HTERT RPE-1 (cell line): ENCODE measurements around the gene ARL14EPL.

Experiments
- in situ Hi-C: fragments of 300-500 bp; cut with MboI; formaldehyde crosslinking; loops from 4 replicates; pipeline ENCODE4 v1.14.3; 2020; ENCODE audit warnings: low sequenced_read_pairs

Gene ARL14EPL

GRCh38 chr5:116032094-116032517 lies at the start of gene ARL14EPL:
TSS of gene ARL14EPL (plus strand) at chr5:116032472. CDS start at chr5:116051466, 18,994 bp downstream.
- in situ Hi-C loops = no loop called here

DNA sequence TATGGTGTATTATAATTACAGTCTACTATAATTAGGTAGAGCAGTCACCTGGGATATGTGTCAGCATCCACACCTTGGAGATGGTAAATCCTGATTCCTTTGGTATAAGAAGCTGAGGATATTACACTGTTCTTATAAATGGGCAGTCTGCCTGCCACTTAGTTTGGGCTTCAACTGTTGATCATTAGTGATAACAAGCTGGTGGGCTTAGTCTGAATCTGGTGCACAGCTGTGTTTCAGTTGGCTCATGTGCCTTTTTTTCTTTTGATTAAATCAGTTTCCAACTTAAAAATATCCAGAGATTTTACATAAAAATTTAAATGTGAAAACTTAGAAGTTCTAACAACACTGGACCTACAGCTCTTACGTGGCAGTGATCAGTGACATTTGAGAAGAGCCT lies 48.8 kb upstream of the ARL14EPL start:
- in situ Hi-C loops = no loop called here

GRCh38 chr5:115985802-115986757 lies 46.2 kb upstream of the ARL14EPL start:
- in situ Hi-C loops = no loop called here

DNA sequence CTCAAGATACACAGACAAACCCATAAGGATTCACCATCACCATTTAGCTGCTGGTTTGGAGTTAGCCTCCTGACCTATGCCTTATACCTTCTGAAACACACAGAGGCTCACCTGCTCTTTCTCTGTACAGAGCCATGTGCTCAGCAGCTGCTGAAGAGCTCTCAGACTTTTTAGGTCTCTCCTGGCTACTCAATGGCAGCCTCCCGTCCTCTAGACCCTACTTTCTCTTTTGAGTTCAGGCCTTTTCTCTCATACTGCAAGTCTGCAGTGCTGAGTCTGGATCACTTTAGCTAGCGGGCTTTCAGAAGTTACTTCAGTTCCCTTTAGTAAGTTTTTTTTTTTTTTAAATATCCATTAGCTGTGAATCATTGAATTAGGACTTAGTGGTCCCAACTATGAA lies 44.3 kb upstream of the ARL14EPL start:
- in situ Hi-C loops = no loop called here

DNA sequence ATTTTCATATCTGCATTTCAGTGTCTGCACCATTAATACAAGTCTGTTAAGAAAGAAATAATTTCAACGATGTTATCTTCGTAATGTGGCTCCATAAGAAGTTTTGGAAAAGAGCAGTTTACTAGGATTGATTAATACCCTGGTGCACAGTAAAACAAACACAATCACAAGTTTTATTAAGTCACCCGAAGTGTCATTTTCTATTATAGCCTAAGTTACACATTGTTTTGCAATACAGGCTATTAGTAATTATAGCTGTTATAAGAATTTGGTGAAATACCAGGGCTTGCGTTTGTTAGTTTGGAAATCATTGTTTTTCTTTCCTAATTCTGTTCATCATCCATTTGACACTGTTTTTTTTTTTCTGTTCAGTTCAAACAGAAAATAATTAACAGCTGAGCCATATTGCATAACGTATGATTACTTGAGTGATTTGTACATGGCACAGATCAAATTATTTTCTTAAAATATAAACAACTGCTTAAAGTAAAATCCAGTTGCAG lies 39.4 kb upstream of the ARL14EPL start:
- in situ Hi-C loops = no loop called here

DNA sequence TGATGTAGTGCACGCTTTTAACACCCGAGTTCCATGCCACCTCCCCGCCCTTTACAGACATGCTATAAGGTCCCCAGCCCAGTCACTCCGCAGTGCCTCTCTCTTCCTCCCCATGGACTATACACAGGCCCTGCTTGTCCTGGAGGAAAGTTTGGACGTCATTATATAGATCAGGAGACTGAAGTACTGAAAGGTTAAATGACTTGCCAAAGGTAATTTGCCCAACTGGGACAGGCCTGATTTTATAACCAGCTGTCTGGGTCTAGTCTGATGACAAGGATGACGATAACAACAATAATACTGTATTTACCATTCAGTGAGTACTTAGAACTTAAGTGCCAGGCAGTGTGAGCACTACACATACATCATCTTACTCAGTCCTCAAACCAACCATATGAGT lies 36.9 kb upstream of the ARL14EPL start:
- in situ Hi-C loops = no loop called here

GRCh38 chr5:116002116-116002906 lies 30.0 kb upstream of the ARL14EPL start:
- in situ Hi-C loops = no loop called here

GRCh38 chr5:116004248-116004647 lies 28.0 kb upstream of the ARL14EPL start:
- in situ Hi-C loops = no loop called here

DNA sequence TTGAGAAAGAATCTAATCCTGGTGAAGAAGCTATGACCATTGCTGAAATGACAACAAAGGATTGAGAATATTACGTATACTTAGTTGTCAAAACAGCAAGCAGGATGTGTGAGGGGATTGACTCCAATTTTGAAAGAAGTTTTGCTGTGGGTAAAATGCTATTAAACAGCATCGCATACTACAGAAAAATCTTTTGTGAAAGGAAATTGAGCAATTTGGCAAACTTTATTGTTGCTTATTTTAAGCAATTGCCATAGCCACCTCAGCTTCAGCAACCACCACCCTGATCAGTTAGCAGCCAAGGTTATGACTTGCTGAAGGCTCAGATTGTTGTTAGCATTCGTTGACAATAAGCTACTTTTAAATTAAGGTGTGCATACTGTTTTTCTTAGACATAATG lies 22.5 kb upstream of the ARL14EPL start:
- in situ Hi-C loops = no loop called here

DNA sequence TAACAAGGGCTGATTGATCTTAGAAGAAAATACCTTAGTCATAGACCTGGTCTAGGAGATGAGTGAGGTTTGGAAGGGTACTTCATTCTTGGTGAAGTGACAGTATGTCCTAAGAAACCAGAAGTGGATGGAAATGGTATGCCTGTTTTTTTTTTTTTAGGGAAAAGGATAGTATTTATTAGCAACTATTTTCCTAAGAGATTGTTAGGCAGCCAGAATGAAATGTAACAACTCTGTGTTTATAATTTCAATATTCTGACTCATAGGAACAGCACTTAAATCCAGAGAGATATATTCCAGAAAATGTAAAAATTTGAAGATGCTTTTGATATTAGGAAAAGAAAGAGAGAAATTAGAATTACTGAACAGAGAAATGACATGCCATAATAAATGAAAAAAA lies 21.2 kb upstream of the ARL14EPL start:
- in situ Hi-C loops = no loop called here

DNA sequence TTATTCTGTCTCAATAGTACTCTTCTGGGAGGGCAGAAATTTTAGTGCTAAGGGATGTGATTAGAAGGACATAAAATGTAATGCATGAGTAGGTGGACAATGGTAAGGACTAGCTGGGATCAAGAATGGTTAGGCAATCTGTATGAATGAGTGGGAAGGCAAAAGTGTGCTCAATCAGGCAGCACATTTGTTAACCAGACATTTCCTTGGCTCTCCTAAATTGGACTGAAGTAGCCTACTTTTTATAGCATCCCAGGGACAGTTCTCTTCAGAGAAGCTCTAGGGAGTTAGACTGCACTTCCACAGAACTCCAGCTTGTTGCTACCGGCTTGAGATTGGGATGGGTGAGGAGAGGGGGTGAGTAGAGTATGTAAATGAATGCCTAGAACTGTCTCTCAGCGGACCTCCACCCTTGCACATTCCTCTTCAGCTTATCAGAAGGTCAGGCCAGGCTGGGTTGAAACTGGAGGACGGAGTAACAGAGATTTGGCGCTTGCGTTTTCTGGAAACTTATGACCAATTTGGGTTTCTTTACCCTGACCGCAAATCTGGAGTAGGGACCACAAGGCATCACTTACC lies 19.0 kb upstream of the ARL14EPL start:
- in situ Hi-C loops = no loop called here

DNA sequence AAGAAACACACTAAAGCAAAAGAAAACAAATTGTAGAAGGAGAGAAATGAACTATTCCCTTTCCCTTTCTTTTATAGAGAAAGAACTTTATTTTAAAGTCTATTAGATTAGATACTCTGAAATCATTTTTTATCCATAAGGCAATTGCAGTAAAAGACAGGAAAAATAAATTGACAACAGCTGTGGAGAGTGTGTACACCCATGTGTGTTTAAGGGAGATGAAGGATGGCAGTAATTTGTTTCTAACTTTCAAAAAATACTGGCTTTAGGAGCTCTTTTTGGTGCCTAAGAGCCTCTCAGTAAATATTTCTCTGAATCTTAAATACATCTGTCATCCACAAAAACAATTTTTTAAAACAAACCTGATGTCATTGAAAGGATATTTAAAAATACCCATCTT lies 18.3 kb upstream of the ARL14EPL start:
- in situ Hi-C loops = no loop called here

GRCh38 chr5:116023619-116024018 lies 8.7 kb upstream of the ARL14EPL start:
- in situ Hi-C loops = no loop called here

- in situ Hi-C loops = no loop called here
These were observed 6.4 kb upstream of the ARL14EPL start for GRCh38 chr5:116025866-116026265.

DNA sequence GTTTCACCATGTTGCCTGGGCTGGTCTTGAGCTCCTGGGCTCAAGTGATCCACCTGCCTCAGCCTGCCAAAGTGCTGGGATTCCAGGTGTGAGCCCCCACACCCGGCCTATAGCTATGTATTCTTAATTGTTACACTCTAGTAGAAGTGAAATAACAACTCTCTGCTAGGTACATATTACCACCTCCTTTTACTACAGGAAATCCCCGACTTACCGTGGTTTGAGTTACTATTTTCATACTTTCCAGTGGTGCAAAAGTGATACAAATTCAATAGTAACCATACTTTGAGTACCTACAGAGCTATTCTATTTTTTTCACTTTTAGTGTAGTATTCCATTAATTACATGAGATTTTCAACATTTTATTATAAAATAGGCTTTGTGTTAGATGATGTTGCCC lies 719 bp downstream of the ARL14EPL start:
- in situ Hi-C loops = no loop called here

- in situ Hi-C loops = no loop called here
These were observed 2.9 kb downstream of the ARL14EPL start for GRCh38 chr5:116035123-116035522.

GRCh38 chr5:116037236-116037822 lies 5.1 kb downstream of the ARL14EPL start:
- in situ Hi-C loops = no loop called here

DNA sequence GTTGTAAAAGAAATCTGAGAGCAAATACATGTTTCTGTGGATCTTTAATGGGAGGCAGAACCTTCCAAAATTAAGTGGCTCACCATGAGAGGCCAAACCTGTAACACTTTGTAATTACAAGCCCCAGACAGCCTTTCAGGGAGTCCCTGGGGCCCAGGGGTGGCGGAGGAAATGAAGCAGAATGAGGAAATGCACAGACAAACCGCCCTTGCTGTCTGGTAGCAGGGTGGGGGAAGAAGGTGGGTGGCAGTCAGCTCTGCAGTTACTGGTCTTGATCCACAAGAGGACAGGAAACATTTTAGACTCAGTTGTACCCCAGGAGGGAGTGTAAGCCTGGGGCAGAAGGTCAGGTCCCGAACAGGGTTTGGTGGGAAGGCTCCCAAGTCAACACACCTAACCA lies 6.5 kb downstream of the ARL14EPL start:
- in situ Hi-C loops = no loop called here

DNA sequence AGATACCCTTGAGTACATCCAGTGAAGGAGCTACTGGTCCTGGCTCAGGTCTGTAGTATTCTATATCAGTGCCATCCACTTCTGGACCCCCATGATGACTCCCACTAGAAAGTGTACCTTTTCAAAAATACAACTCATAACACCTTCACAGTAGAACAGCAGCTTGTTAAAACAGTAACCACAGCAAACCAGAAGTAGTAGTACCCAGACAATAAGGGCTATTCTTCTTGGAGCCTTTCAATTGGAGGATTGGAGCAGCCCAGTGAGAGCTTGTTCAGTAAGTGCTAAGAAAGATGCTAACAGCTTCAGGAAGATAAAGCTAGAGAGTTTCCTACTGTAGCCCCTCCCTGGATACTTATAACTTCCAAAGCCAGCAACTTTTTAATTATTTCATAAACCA lies 10.1 kb downstream of the ARL14EPL start:
- in situ Hi-C loops = no loop called here

DNA sequence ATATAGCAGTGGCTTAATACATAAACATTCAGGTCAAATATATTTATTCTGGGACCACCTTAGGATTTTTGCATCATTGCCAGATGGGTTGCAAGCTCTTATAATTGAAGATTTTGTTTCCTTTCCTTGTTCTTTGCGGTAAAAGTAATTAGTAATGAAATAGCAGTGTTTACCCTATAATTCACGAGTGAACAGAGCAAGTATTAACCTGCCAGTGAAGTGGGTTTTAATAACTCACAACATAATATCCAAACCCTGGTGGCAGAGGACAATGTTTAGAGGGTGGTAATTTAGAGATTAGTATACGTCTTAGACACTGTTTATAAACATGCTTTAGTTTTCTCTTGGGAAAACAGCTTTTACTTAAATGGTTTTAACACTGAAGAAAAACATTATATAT lies 11.8 kb downstream of the ARL14EPL start:
- in situ Hi-C loops = no loop called here

- in situ Hi-C loops = no loop called here
These were observed 13.5 kb downstream of the ARL14EPL start for GRCh38 chr5:116045821-116046220.
